Measurements from ENCODE around the gene SMC4.

DNA sequence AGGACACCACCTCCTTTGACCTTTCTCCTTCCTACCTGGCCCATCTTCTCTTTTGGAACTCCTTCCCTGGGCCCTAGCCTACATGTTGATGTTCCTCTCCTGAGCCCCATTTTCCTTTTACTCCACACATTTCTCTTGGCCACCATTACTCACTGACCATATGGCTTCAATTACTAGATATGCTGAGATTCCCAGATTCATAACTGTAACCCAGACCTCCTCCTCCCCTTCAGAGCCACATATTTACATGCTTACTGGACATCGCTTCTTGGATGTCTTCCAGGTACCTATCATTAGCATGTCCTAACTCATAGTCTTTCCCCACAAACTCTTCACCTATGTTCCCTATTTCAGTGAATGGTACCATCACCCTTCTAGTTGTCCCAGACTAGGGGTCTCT lies 74.5 kb downstream of the SMC4 start:
- TF ChIP-seq, protein P1, sequence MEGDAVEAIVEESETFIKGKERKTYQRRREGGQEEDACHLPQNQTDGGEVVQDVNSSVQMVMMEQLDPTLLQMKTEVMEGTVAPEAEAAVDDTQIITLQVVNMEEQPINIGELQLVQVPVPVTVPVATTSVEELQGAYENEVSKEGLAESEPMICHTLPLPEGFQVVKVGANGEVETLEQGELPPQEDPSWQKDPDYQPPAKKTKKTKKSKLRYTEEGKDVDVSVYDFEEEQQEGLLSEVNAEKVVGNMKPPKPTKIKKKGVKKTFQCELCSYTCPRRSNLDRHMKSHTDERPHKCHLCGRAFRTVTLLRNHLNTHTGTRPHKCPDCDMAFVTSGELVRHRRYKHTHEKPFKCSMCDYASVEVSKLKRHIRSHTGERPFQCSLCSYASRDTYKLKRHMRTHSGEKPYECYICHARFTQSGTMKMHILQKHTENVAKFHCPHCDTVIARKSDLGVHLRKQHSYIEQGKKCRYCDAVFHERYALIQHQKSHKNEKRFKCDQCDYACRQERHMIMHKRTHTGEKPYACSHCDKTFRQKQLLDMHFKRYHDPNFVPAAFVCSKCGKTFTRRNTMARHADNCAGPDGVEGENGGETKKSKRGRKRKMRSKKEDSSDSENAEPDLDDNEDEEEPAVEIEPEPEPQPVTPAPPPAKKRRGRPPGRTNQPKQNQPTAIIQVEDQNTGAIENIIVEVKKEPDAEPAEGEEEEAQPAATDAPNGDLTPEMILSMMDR (IDR thresholded peaks at IDR 0.05), result no peak
- no peak for TF ChIP-seq POLR2A (IDR thresholded peaks at IDR 0.05)

Measured in testis (tissue), 2 donors.